CD4-positive, alpha-beta T cell (primary cell): ENCODE data around the gene HS3ST3B1. TPM values are rescaled to one million over a fixed set of nuclear protein-coding genes. Genes with fewer than 3 reads are reported as not detected.

Experiments
- ATAC-seq: fragments of 200-7000 bp; cut with Tn5 transposase; one replicate; pipeline ENCODE4 v1.10.0; 2022; ENCODE audit warnings: mild to moderate bottlenecking; ENCODE audit not compliant: poor library complexity
- CTCF ChIA-PET: fragments of 350-600 bp; sonication (Branson Sonifier 250); formaldehyde crosslinking; loops from one replicate; lab custom pipeline; 2021; ENCODE audit warnings: antibody characterized with exemption, inconsistent platforms; lab: Charles Lee
- POLR2A ChIA-PET: fragments of 350-600 bp; sonication (Branson Sonifier 250); formaldehyde crosslinking; loops from one replicate; lab custom pipeline; 2021; ENCODE audit warnings: antibody characterized with exemption, inconsistent platforms; lab: Charles Lee
- DNase-seq, 14 experiments: peaks; one replicate each; pipeline ENCODE4 v3.0.0-alpha.2; 2013 to 2020; ENCODE audit warnings: mixed read lengths in 2 of 14
- H3K27ac ChIP-seq, 2 donors: one replicate each; pipeline versions ENCODE4 v1.5.1 to v1.7.0; 2013; ENCODE audit warnings: low read length in 2 of 2, low read depth in 1 of 2, mild to moderate bottlenecking in 1 of 2
- H3K27me3 ChIP-seq, 2 experiments: 1 replicate in 1 of 2; 2 replicates in 1 of 2; pipeline versions ENCODE4 v1.6.1 to v1.7.0; 2013; ENCODE audit warnings: low read length in 2 of 2, control low read depth in 1 of 2, mild to moderate bottlenecking in 1 of 2, moderate library complexity in 1 of 2; ENCODE audit not compliant: insufficient read depth in 2 of 2, control insufficient read depth in 1 of 2
- H3K36me3 ChIP-seq: one replicate; pipeline ENCODE4 v1.6.1; 2013; ENCODE audit warnings: low read length, control low read depth; ENCODE audit not compliant: insufficient read depth
- H3K4me1 ChIP-seq: one replicate; pipeline ENCODE4 v1.6.1; 2013; ENCODE audit warnings: low read length, control low read depth; ENCODE audit not compliant: insufficient read depth
- H3K4me3 ChIP-seq: one replicate; pipeline ENCODE4 v1.5.1; 2013; ENCODE audit warnings: mild to moderate bottlenecking, low read length, moderate library complexity
- H3K9me3 ChIP-seq, 2 experiments: 1 replicate in 1 of 2; 2 replicates in 1 of 2; pipeline versions ENCODE4 v1.6.1 to v1.7.0; 2013; ENCODE audit warnings: low read length in 2 of 2, mild to moderate bottlenecking in 2 of 2, control low read depth in 1 of 2, moderate library complexity in 1 of 2; ENCODE audit not compliant: control insufficient read depth in 1 of 2, insufficient read depth in 1 of 2
- H3K27ac Mint-ChIP-seq: one replicate; pipeline ENCODE4 v1.8.0; 2020; ENCODE audit warnings: mixed read lengths
- H3K27me3 Mint-ChIP-seq: one replicate; pipeline ENCODE4 v1.8.0; 2021; ENCODE audit warnings: mixed read lengths
- H3K36me3 Mint-ChIP-seq: one replicate; pipeline ENCODE4 v1.8.0; 2021; ENCODE audit warnings: low read depth, mixed read lengths
- H3K4me1 Mint-ChIP-seq: one replicate; pipeline ENCODE4 v1.8.0; 2021; ENCODE audit warnings: low read depth, mixed read lengths
- H3K4me3 Mint-ChIP-seq: one replicate; pipeline ENCODE4 v1.8.0; 2020; ENCODE audit warnings: mild to moderate bottlenecking, mixed read lengths
- H3K9me3 Mint-ChIP-seq: one replicate; pipeline ENCODE4 v1.8.0; 2020; ENCODE audit warnings: mixed read lengths
- intact Hi-C, 2 experiments: fragments of 100-400 bp; cut with DNase I in 1 of 2; cut with micrococcal nuclease in 1 of 2; formaldehyde crosslinking; loops; one replicate each; pipeline versions ENCODE4 v1.15.1 to v1.9.0; 2023 to 2025; cut with DNase I, micrococcal nuclease
- total RNA-seq, 174 experiments: library from RNA in 2 of 174; stranded (reverse) in 2 of 174; gene quantifications; one replicate each; pipeline ENCODE4 v1.2.3 and lab custom pipeline; 2021 to 2026
- TF ChIP-seq, protein P1 (sequence below): fragments of 200-600 bp; IDR thresholded peaks from one replicate; pipeline ENCODE4 v1.8.0; 2022; ENCODE audit warnings: antibody characterized with exemption, mild to moderate bottlenecking

HS3ST3B1 gene
- total RNA-seq, 2 experiments from 2014 or later = 9.3 to 11.5 TPM

DNA sequence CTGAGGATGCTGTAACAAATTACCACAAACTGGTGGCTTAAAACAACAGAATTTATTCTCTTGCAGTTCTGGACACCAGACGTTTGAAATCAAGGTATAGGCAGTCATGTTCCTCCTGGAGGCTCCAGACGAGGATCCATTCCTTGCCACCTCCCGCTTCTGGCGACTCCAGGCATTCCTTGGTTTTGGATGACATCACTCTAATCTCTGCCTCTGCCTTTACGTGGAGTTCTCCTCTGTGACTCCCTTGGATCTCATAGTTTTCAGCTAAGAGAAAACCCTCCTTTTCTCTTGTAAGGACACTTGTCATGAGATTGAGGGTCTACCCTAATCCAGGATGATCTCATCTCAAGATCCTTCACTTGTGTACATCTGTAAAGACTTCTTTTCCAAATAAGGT is 31.4 kb upstream of the HS3ST3B1 start:
- H3K4me1 Mint-ChIP-seq = no peaks in the 10 kb centered on the region
- ATAC-seq (no peak), DNase-seq (no peak)
- no peak overlapping the region for H3K27ac Mint-ChIP-seq
- H3K4me3 Mint-ChIP-seq = no peak overlapping the region
- Histone ChIP-seq H3K36me3 (no peaks in the 10 kb centered on the region), H3K4me1 (no peaks in the 10 kb centered on the region), H3K27me3 (no peaks in the 10 kb centered on the region), H3K27ac (no peak overlapping the region), H3K9me3 (no peaks in the 10 kb centered on the region), H3K4me3 (no peak overlapping the region)
- intact Hi-C loops = no loop called here
- CTCF ChIA-PET = interaction anchor here (1.0 kb wide), 1 partner anchor 32 kb away, joined by 3 read pairs; the partner anchor contains the start of gene HS3ST3B1
- H3K9me3 Mint-ChIP-seq = no peaks in the 10 kb centered on the region
- POLR2A ChIA-PET = interaction anchor here (0.5 kb wide), 1 partner anchor 68 kb away, joined by 3 read pairs; no protein-coding TSS in a partner anchor
- TF ChIP-seq, protein P1, sequence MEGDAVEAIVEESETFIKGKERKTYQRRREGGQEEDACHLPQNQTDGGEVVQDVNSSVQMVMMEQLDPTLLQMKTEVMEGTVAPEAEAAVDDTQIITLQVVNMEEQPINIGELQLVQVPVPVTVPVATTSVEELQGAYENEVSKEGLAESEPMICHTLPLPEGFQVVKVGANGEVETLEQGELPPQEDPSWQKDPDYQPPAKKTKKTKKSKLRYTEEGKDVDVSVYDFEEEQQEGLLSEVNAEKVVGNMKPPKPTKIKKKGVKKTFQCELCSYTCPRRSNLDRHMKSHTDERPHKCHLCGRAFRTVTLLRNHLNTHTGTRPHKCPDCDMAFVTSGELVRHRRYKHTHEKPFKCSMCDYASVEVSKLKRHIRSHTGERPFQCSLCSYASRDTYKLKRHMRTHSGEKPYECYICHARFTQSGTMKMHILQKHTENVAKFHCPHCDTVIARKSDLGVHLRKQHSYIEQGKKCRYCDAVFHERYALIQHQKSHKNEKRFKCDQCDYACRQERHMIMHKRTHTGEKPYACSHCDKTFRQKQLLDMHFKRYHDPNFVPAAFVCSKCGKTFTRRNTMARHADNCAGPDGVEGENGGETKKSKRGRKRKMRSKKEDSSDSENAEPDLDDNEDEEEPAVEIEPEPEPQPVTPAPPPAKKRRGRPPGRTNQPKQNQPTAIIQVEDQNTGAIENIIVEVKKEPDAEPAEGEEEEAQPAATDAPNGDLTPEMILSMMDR = no peak
- H3K27me3 Mint-ChIP-seq = no peaks in the 10 kb centered on the region
- no peaks in the 10 kb centered on the region for H3K36me3 Mint-ChIP-seq

GRCh38 chr17:14270508-14270907 is 30.4 kb upstream of the HS3ST3B1 start:
- ATAC-seq = no peak
- no peaks in the 10 kb centered on the region for H3K36me3 ChIP-seq
- TF ChIP-seq, protein P1 = no peak
- no peaks in the 10 kb centered on the region for H3K9me3 Mint-ChIP-seq
- H3K4me3 ChIP-seq = no peak overlapping the region
- ChIA-PET POLR2A (no interaction called here), CTCF (interaction anchor here (1.0 kb wide), 1 partner anchor 31 kb away, joined by 3 read pairs; the partner anchor contains the start of gene HS3ST3B1)
- H3K4me1 Mint-ChIP-seq = no peaks in the 10 kb centered on the region
- H3K36me3 Mint-ChIP-seq = no peaks in the 10 kb centered on the region
- no peaks in the 10 kb centered on the region for H3K27me3 Mint-ChIP-seq
- intact Hi-C loops = no loop called here
- H3K27ac Mint-ChIP-seq = no peak overlapping the region
- DNase-seq = no peak
- H3K27ac ChIP-seq = no peak overlapping the region
- no peaks in the 10 kb centered on the region for H3K4me1 ChIP-seq
- no peaks in the 10 kb centered on the region for H3K9me3 ChIP-seq
- H3K4me3 Mint-ChIP-seq = no peak overlapping the region
- H3K27me3 ChIP-seq = no peaks in the 10 kb centered on the region

- H3K4me1 ChIP-seq = no peaks in the 10 kb centered on the region
- Mint-ChIP-seq H3K4me3 (no peak overlapping the region), H3K27me3 (peaks cover 6% of the 10 kb centered on the region), H3K36me3 (no peaks in the 10 kb centered on the region), H3K9me3 (no peaks in the 10 kb centered on the region), H3K4me1 (no peaks in the 10 kb centered on the region), H3K27ac (no peak overlapping the region)
- H3K36me3 ChIP-seq = no peaks in the 10 kb centered on the region
- H3K27ac ChIP-seq = no peak overlapping the region
- intact Hi-C loops = no loop called here
- no peak overlapping the region for H3K4me3 ChIP-seq
- DNase-seq (no peak), ATAC-seq (no peak)
- POLR2A ChIA-PET = no interaction called here
- TF ChIP-seq, protein P1 = no peak
- peaks cover 0 to 4% of the 10 kb centered on the region in 2 experiments for H3K27me3 ChIP-seq
- CTCF ChIA-PET = interaction anchor here (1.3 kb wide), 1 partner anchor 25 kb away, joined by 3 read pairs; no protein-coding TSS in a partner anchor
- H3K9me3 ChIP-seq = no peaks in the 10 kb centered on the region
These were observed 24.2 kb upstream of the HS3ST3B1 start for GRCh38 chr17:14276535-14277250.
